Measurements from ENCODE around the gene PDLIM1.

- no peak for TF ChIP-seq CTCF (IDR thresholded peaks at IDR 0.05; ENCODE audit: low read length)
- TF ChIP-seq EZH2 (IDR thresholded peaks at IDR 0.05; ENCODE audit: borderline replicate concordance, low read length), result no peak
These were observed 43.5 kb downstream of the PDLIM1 start for GRCh38 chr10:95247200-95247880.
